ENCODE results near the gene EFCAB6. TPM values are rescaled to one million over a fixed set of nuclear protein-coding genes. Genes with fewer than 3 reads are reported as not detected.

Gene EFCAB6
- total and polyA plus RNA-seq, 11 donors, result 0.53 to 2.3 (median 1.5) TPM

DNA sequence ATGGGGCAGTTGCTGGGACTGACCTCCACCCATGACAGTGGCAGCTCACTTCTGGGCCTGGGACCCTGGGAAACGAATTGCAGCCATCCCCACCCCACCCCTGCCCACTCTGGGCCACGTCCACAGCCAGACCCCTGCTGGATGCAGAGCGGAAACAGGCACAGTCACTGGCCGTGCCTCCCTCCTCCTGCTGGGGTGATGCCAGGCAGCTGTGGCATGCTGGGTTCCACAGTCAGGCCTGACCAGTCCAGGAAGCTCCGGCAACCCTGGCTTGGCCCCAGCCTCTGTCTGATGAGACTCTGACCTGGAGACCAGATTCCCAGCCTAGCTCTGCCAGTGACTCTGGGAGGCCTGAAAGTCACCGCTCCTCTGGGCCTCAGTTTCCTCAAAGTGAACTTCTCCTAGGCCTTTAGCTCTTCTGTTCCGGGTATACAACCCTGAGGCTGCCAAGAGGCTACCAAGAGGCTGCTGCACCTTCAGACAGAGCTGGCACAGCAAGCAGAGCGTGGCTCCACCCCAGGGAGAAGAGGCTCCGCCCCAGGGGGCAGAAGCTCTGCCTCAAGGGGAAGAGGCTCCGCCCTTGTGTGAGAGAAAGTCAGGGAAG is 41.3 kb upstream of the EFCAB6 start:
- no peaks in the 10 kb centered on the region for H3K36me3 ChIP-seq
- intact Hi-C loops (cut with DNase I), result no loop called here
- H3K27ac ChIP-seq, result no peak overlapping the region
- no peaks in the 10 kb centered on the region for H3K4me1 ChIP-seq
- DNase-seq (peak in 2 of 5 donors; percentile 11 to 54), ATAC-seq (no peak)
- H3K27me3 ChIP-seq, result peaks cover 0 to 14% (median 0%) of the 10 kb centered on the region in 9 donors
- no peak overlapping the region for H3K4me3 ChIP-seq
- TF ChIP-seq CTCF (IDR thresholded peaks at IDR 0.05) (no peak), POLR2A (IDR thresholded peaks at IDR 0.05) (no peak)
- peaks cover 0 to 15% (median 0%) of the 10 kb centered on the region in 12 donors for H3K9me3 ChIP-seq
- 72 to 83% (median 79%) methylated on average over 4 to 10 of the region's 10 CpGs for WGBS, 4 donors

DNA sequence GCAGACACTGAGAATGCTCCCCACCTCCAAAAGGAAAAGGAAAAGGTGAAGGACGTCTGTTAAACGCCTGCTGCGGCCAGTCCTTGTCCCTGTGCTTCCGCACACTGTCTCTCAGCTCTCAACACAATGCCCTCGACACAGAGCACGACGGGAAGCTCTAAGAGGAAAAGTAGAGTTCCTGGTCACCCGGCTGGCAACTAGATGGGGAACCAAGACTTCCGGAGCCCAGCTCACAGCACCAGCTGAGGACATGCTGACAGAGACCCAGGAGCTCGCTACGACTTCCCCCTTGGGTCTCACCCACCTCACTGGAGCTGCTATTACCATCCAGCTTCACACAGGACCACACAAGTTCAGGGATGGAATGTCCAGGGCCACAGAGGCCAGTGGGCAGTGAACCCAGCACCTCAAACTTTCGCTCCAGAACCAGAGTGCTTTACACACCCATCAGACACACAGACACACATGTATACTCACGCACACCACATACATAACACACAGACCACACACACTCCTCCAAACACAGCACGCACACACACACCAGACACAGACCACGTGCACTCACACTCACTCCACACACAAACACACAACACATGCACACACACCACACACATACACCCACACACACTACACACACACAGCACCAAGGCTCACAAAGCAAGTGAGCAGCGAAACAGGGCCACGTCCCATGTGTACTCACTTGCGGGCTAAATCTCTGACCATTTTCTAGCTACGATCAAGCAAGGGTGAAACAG is 40.6 kb upstream of the EFCAB6 start:
- peaks cover 0 to 14% (median 0%) of the 10 kb centered on the region in 9 donors for H3K27me3 ChIP-seq
- WGBS, 4 donors, result 71 to 82% (median 75%) methylated on average over 19 of the region's 19 CpGs
- no peaks in the 10 kb centered on the region for H3K4me1 ChIP-seq
- peaks cover 0 to 15% (median 0%) of the 10 kb centered on the region in 12 donors for H3K9me3 ChIP-seq
- H3K27ac ChIP-seq, result no peak overlapping the region
- intact Hi-C loops (cut with DNase I), result no loop called here
- no peak for TF ChIP-seq CTCF (IDR thresholded peaks at IDR 0.05)
- no peak for TF ChIP-seq POLR2A (IDR thresholded peaks at IDR 0.05)
- peak in 2 of 5 donors; percentile 11 to 40 for DNase-seq
- peak in 1 of 4 donors; percentile 12 for ATAC-seq
- no peak overlapping the region for H3K4me3 ChIP-seq
- H3K36me3 ChIP-seq, result no peaks in the 10 kb centered on the region

DNA sequence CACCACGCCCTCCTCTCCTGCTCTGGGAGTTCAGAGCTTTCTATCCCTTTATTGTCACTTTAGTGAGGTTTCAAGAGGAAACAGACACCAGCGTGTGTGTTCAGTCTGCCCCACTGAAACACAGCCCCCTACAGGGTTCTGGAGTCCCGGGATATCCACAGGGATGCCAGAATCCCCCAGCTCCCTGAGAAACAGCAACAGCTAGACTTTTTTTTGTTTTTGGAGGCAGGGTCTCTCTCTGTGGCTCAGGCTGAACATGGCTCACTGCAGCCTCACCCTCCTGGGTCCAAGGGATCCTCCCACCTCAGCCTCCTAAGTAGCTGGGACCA is 39.8 kb upstream of the EFCAB6 start:
- Histone ChIP-seq H3K4me3 (no peak overlapping the region), H3K4me1 (no peaks in the 10 kb centered on the region), H3K27ac (no peak overlapping the region), H3K9me3 (peaks cover 0 to 8% (median 0%) of the 10 kb centered on the region in 12 donors), H3K27me3 (peaks cover 0 to 14% (median 0%) of the 10 kb centered on the region in 9 donors), H3K36me3 (no peaks in the 10 kb centered on the region)
- ATAC-seq, result no peak
- WGBS, 4 donors, result 42 to 57% (median 46%) methylated on average over 3 of the region's 3 CpGs
- intact Hi-C loops (cut with DNase I), result no loop called here
- TF ChIP-seq POLR2A (IDR thresholded peaks at IDR 0.05), result no peak
- TF ChIP-seq CTCF (IDR thresholded peaks at IDR 0.05), result no peak
- DNase-seq, result no peak

All from heart left ventricle (tissue), 16 donors.